Endothelial cell (in vitro differentiated cells): ENCODE results near the gene HOXD3. TPM values are rescaled to one million over a fixed set of nuclear protein-coding genes. Genes with fewer than 3 reads are reported as not detected.

Experiments used
- DNase-seq: peaks from one replicate; pipeline ENCODE4 v3.0.0; 2021; ENCODE audit warnings: low spot score
- H3K27ac Mint-ChIP-seq: one replicate; pipeline ENCODE4 v1.8.0; 2021; ENCODE audit warnings: mixed read lengths, inconsistent platforms; ENCODE audit not compliant: unreplicated experiment
- H3K27me3 Mint-ChIP-seq: one replicate; pipeline ENCODE4 v1.8.0; 2021; ENCODE audit warnings: mild to moderate bottlenecking, moderate library complexity, mixed read lengths, inconsistent platforms; ENCODE audit not compliant: unreplicated experiment
- H3K36me3 Mint-ChIP-seq: one replicate; pipeline ENCODE4 v1.8.0; 2021; ENCODE audit warnings: mild to moderate bottlenecking, low read depth, mixed read lengths, inconsistent platforms; ENCODE audit not compliant: unreplicated experiment
- H3K4me1 Mint-ChIP-seq: one replicate; pipeline ENCODE4 v1.8.0; 2021; ENCODE audit warnings: mild to moderate bottlenecking, mixed read lengths, inconsistent platforms; ENCODE audit not compliant: unreplicated experiment
- H3K4me3 Mint-ChIP-seq: one replicate; pipeline ENCODE4 v1.8.0; 2021; ENCODE audit warnings: mild to moderate bottlenecking, mixed read lengths, inconsistent platforms; ENCODE audit not compliant: unreplicated experiment
- H3K9me3 Mint-ChIP-seq: one replicate; pipeline ENCODE4 v1.8.0; 2021; ENCODE audit warnings: mixed read lengths, inconsistent platforms; ENCODE audit not compliant: unreplicated experiment
- CTCF ChIP-seq: fragments of 200-600 bp; sonication (generic); IDR thresholded peaks from one replicate; pipeline ENCODE4 v1.5.0; 2021; ENCODE audit warnings: antibody characterized with exemption; ENCODE audit not compliant: unreplicated experiment
- total RNA-seq: library from RNA; stranded (reverse); fragmentation: NEBNext Ultra II Directional; extraction: Animal tissue kit (Norgen Biotek cat#: 25700); gene quantifications from one replicate; pipeline ENCODE4 v1.2.1, GENCODE V29; 2021; ENCODE audit not compliant: unreplicated experiment

Gene HOXD3
- total RNA-seq, 1 donor from 2014 or later = 4.1 TPM

DNA sequence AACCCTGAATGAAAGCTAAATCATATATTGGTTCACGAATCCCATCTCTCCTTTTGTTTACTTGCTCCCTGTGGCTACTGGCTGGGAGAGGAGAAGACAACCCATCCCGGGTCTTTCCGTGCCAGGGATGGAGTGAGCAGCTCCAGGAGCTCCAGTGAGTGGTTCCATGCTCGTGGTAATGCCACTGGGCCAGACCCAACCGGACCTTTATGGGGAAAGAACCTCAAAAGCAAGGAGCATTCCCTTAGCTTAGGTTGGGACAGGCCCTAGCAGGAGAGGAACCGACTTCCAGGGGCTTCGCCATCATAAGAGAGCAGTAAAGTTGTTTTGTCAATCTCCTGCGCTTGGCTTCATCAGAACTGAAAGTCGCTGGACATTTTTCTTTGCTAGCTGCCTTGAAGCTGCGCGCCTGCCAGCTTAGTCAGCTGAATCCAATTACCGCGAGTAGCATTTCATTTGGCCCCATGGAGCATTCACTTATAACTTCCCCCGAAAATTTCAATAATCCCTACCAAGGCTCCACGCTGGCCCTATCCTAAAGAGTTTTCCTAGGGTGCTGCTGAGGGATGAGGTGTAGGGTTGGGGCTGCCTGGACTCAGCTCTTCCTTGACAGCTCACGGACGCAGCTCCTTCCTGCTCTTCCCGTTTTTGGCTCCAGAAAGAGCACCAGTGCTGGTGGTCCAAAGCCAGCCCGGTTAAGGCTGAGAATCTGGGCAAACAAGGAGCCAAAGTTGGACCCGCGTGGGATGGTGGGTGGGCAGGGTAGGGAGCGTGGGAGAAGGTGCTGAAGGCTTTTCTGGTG lies 4.9 kb downstream of the HOXD3 start:
- Mint-ChIP-seq H3K27ac (no peak overlapping the region), H3K27me3 (peaks cover 48% of the 10 kb centered on the region), H3K4me1 (peaks cover 33% of the 10 kb centered on the region), H3K4me3 (no peak overlapping the region), H3K36me3 (no peaks in the 10 kb centered on the region), H3K9me3 (no peaks in the 10 kb centered on the region)
- no peak for DNase-seq
- no peak for TF ChIP-seq CTCF

DNA sequence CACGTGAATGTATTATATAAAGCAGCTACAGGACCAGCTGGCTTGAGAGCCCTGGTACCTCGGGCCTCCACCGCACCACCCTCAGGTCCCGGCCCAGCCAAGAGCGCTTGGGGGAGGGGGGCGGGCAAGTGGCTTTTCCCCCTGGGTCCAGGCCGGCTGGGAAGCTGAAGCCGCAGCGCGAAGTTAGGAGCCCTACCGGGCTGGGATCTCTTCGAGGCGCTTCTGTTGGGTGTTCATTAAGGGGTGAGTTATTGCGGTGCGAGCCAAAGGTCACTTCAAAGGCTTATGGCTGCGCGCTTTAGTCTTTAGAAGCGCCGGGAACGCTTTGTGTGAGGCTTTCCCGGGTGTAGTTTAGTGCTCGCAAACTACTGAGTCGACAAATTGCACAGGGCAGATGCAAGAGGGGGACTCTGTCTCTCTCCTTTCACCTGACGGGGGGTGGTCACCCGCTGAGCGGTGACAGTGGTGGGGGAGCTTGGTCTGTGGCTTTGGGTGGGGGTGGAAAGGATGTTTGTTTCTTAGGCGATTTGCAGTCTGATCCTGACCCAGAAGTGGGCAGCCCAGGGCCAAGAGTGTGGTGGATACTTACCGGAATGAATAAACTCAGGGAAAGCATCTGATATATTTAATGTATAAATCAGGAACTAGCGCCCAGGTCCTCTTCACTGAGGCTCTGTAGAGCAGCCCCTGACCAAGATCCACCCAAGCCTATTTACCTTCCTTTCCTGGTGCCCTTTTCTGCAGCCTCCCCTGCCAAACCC lies 6.0 kb downstream of the HOXD3 start:
- Mint-ChIP-seq H3K27me3 (peaks cover 44% of the 10 kb centered on the region), H3K27ac (peak overlapping the region; percentile 48), H3K4me1 (peaks cover 26% of the 10 kb centered on the region), H3K4me3 (no peak overlapping the region), H3K36me3 (no peaks in the 10 kb centered on the region), H3K9me3 (no peaks in the 10 kb centered on the region)
- DNase-seq = no peak
- TF ChIP-seq CTCF = no peak

- no peaks in the 10 kb centered on the region for H3K9me3 Mint-ChIP-seq
Measured at GRCh38 chr2:176163672-176164056, 6.6 kb downstream of the HOXD3 start.

DNA sequence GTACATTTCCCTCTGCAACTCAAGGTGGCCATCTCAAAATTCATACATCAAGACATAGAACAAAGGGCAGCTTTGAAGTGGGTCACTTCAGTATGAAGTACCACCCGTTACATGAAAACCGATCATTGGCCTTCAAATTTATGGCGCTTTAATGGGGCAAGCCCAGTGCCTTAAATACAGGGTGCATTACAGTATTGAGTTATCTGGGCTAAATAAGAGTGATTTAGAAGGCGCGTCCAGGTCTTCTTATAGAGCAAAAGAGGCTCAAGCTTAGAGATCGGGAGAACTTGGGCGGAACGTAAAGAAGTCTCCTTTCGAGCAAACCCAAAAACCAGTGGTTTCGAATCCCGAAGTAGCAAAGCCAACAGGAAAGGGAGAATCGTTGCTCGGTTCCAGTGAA lies 7.1 kb downstream of the HOXD3 start:
- no peak for TF ChIP-seq CTCF
- Mint-ChIP-seq H3K36me3 (no peaks in the 10 kb centered on the region), H3K27ac (no peak overlapping the region), H3K27me3 (peaks cover 41% of the 10 kb centered on the region), H3K9me3 (no peaks in the 10 kb centered on the region), H3K4me3 (no peak overlapping the region), H3K4me1 (peaks cover 22% of the 10 kb centered on the region)
- no peak for DNase-seq

More at GRCh38 chr2:176163672-176164056, 6.6 kb downstream of the HOXD3 start:
- DNase-seq = no peak
- TF ChIP-seq CTCF = no peak
- H3K27me3 Mint-ChIP-seq = peaks cover 41% of the 10 kb centered on the region
- peaks cover 22% of the 10 kb centered on the region for H3K4me1 Mint-ChIP-seq
- H3K4me3 Mint-ChIP-seq = no peak overlapping the region
- H3K36me3 Mint-ChIP-seq = no peaks in the 10 kb centered on the region
- no peak overlapping the region for H3K27ac Mint-ChIP-seq
